Mammary epithelial cell (primary cell): Measurements from ENCODE around the gene SMTNL2.

Experiments
- EZH2 ChIP-seq: IDR thresholded peaks from 2 replicates; pipeline ENCODE4 v1.6.1; 2012; ENCODE audit warnings: low read length, inconsistent platforms, borderline replicate concordance
- TF ChIP-seq, protein P1 (sequence below), 2 donors: IDR thresholded peaks in 1 of 2; conservative IDR thresholded peaks in 1 of 2; 2 replicates each; pipeline ENCODE4 v1.5.1; 2011 to 2012; ENCODE audit warnings: inconsistent platforms in 2 of 2, low read length in 2 of 2, mild to moderate bottlenecking in 2 of 2, control low read depth in 1 of 2, low read depth in 1 of 2; ENCODE audit not compliant: insufficient read depth in 1 of 2; ENCODE audit errors: extremely low read depth in 1 of 2

DNA sequence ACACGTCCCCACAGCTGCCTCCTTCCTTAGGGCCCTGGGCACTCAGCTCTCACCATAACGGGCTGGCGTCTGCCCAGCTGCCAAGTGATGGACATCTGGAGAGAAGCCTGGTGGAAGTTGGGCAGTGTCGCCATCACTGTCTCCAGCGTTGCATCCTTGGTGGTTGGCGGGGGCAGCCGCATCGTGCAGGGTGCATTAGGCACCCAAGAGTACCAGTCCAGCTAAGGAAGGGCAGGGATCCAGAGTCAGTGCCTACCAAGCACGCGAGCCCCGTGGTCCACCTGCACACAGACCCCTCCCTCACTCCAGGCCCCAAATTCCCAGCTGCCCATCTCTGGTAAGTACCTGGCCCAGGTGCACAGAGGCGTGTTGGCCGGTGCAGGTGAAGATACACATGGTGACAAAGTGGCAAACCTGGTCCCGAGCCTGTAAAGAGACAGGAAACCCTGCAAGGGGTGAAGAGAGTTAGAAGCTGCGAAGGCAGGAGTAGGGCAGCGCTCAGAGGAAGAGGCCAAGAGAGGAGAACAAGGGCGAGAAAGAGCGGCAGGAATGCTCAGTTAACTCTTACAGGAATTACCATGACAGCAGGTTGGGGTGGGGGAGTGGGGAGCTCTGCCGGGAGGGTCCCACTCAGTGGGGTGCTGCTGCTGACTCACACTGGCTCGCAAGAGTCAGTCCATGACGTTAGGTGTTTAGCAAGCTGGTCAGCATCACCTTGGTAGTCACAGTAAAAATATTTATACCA lies 47.7 kb downstream of the SMTNL2 start:
- TF ChIP-seq, protein P1, sequence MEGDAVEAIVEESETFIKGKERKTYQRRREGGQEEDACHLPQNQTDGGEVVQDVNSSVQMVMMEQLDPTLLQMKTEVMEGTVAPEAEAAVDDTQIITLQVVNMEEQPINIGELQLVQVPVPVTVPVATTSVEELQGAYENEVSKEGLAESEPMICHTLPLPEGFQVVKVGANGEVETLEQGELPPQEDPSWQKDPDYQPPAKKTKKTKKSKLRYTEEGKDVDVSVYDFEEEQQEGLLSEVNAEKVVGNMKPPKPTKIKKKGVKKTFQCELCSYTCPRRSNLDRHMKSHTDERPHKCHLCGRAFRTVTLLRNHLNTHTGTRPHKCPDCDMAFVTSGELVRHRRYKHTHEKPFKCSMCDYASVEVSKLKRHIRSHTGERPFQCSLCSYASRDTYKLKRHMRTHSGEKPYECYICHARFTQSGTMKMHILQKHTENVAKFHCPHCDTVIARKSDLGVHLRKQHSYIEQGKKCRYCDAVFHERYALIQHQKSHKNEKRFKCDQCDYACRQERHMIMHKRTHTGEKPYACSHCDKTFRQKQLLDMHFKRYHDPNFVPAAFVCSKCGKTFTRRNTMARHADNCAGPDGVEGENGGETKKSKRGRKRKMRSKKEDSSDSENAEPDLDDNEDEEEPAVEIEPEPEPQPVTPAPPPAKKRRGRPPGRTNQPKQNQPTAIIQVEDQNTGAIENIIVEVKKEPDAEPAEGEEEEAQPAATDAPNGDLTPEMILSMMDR (conservative IDR thresholded peaks at IDR 0.05 in 1 of 2, IDR thresholded peaks at IDR 0.05 in 1 of 2; ENCODE audit: extremely low read depth in 1 of 2, insufficient read depth in 1 of 2, low read depth in 1 of 2, low read length in 2 of 2), result no peak
- no peak for TF ChIP-seq EZH2
